T-helper 22 cell (primary cell): ENCODE data around the gene TGIF1.
A peak's percentile ranks its signal among the peaks of the same experiment; 100 is the strongest.
"Not testable (repeated sequence)": the region's sequence is repeated elsewhere in the genome, so short reads cannot be mapped to it uniquely, and the experiment has no call there.

ENCODE experiments used
- DNase-seq: peaks from one replicate; pipeline ENCODE4 v3.0.0-alpha.2; 2020; ENCODE audit warnings: low read depth

Gene TGIF1

DNA sequence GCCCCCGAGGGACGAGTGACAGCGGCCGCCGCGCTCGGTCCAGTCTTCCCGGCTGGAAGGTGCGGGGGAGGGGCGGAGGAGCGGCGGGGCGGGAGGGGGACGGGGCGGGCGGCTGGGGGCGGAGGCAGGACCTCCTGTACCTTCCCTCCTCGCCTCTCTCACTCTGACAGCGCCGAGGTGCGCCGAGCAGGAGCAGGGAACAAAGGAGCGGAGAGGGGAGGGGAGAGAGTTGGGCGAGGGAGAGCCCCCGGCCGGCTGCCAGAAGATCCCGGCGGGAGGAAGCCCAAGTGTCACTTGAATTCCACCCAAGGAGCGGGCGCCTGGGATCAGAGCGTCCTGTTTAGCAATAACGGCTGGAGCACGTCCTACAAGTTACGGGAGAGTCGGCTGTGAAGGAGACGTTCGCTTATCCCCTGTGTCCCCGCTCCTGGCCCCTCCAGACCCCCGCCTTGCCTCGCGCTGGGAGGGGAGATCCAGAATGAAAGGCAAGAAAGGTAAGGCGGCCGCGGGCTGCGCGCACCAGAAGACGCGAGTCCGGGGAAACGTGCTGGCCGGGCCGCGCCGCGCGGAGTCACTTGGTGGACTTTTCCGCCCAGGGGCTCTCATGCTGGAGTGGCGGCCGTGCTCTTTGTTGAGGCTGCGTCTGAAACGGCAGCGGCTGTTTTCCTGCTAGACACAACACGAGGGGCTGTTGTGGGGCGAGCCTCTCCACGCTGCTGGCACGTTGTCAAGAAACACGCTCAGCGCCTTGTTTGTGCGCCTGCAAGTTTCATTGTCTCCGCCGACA lies at the start of gene TGIF1:
TGIF1 (plus strand) TSS at position 161 of the 787 bp plus-strand sequence; CDS start at position 479, 318 bp downstream.
- DNase-seq: peak; percentile 66

DNA sequence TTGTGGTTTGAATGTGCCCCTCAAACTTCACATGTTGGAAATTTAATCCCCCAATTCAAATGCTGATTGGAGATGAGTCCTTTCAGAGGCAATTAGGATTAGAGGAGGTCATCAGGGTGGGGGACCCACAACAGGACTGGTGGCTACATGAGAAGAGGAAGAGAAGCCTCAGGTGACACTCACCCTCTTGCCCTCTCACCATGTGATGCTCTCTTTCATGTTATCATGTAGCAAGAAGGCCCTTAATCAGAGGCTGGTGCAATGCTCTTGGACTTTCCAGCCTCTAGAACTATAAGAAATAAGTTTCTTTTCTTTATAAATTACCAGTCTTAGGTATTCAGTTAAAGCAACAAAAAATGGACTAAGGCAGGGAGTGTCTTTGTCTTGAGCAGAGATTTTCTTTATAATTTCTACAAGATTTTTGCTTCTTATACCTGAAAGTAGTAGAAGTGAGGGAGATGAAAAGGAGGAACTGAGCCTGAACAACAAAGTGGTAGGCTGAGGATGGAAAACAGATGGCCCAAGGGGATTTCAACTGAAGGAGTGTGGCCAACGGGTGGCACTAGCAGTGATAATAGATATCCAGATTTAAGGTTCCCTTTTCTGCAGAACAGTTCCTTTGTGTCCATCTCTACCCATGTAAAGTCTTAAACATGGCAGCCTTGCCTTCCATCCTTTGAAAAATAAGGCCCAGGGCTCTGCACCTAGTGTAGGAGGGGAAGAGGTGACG lies 49.2 kb upstream of the TGIF1 start:
- DNase-seq: no peak

DNA sequence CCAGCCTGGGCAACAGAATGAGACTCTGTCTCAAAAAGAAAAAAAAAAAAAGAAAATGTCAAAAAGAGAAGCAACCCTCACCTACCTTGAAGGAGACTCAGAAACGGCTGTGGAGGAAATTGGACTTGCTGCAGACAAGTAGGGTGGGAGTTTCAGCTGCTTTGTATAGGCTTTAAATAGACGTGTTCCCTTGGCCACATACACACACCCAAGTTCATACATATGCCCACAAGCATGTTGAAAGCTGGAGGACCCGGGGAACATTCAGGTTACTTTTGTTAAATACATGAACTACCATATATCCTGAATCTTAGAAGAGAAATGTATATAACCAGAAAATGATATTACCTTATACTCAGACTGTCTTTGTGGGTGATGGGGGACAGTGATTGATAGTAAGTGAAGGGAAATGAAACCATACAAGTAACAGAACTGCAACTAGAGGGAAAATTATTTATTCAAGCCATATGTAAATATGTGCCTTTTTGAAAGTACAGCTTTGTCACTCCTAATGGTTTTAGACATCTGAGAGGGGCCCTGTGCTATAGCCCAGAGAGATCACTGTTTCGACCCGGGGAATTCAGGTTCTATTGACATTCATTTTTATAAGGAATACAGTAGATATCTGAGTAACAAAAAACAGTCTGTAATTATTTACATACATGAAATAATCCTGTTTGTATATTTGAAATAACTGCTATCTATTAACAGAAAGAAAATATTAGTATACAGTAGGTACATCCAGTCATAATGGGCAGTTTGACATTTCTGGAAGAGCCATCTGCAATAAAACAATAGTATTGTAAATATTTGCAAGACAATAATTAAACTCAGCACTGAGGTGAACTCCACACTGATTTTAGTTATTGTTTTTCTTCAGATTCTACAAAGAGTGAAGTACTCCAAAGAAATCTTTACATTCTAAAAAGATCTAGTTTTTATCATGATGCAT lies 48.0 kb upstream of the TGIF1 start:
- DNase-seq: no peak

DNA sequence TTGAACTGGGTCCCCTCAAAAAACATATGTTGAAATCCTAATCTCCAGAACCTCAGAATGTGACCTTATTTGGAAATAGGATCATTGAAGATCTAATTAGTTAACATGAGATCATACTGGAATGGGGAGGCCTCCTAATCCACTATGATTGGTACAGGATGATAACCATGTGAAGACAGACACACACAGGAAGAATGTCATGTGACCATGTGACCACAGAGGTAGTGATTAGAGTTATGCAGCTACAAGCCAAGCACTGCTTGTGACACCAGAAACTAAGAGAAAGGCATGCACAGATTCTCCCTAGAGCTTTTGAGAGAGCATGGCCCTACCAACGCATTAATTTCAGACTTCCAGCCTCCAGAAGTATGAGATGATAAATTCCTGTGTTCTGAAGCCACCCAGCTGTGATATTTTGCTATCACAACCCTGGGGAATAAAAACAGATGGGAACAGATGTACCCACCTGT lies 47.0 kb upstream of the TGIF1 start:
- DNase-seq: no peak

DNA sequence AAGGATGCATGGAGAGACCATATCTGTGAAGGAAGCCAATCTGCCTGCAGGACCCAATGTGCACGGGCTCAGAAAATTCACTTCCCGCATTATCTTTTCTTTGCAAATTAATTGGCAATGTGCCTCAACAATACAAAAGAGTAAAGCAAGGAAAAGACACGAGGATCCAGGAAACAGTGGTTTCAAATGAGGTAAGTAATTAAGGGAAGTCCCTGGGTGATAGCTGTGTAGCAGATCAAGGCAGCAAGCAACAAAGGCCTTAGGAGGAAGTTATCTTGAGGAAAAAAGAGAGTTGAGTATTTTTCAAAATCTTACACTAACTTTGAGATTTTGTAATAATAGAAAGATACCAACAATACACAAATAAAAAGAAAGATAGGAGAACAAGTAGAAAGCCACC lies 44.3 kb upstream of the TGIF1 start:
- DNase-seq: no peak

DNA sequence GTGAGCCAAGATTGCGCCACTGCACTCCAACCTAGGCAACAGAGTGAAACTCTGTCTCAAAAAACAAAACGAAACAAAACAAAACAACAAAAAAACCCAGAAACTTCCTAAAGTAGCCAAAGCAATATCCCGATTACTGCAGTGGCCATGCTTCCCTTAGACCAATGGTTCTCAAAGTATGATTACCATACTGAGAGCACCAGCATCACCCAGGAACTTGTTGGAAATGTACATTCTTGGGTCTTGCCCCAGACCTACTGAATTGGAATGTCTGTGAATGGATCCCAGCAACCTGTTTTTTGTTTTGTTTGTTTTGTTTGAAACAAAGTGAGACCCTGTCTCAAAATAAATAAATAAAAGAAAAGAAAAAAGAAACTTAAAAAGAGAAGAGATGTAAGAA lies 41.9 kb upstream of the TGIF1 start:
- DNase-seq: no peak

DNA sequence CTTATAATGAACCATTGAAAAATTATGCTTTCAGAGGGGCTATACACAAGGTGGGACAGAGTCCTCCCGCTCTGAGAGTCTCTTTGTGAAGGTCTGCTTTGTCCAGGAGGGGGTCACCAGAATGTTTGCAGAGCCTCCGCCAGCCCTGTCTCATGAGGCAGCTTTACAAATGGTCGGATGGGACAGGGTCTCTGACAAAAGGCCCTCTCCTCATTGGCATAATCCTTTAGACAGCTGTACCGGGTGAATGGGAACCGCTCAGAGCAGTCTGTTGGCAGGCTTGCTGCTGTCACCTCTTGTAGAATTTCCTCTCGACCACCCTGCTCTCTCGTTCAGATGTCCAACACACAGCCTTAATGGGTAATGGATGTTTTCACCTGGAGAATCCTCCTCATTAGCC lies 40.2 kb upstream of the TGIF1 start:
- DNase-seq: no peak

DNA sequence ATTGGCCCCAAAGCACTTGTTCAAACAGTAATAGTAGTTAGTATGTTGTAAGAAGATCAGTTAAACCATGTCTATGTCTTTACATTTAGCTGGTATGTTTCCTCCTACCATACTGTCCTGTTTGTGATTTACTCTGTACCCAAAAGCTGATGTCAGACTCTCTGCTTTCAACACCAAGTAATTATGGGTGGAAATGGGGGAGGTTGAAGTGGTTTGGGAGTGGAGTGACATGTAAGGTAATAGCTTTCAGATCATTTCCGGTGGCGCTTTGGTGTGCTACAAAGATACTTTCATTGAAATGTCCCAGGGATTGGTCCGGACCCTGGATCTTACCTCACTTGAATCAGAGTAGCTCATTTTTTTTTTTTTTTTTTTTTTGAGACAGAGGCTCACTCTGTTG lies 39.7 kb upstream of the TGIF1 start:
- no peak for DNase-seq

DNA sequence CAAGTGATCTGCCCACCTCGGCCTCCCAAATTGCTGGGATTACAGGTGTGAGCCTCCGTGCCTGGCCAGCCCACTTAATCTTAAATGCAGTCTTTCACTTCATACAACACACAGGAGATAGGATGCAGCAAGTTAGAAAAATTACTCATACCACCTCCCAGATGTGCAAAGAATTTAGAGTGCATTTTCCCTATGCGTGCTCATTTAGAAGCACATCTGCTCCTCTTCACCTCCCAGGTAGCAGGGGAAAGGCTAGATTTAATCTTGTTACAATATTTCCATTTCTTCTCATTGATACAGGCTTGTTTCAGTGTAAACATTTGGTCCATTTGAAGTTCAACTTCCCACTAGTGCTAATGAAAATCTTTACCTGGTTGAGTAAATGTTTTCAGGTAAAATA lies 39.1 kb upstream of the TGIF1 start:
- DNase-seq: not testable (repeated sequence)

DNA sequence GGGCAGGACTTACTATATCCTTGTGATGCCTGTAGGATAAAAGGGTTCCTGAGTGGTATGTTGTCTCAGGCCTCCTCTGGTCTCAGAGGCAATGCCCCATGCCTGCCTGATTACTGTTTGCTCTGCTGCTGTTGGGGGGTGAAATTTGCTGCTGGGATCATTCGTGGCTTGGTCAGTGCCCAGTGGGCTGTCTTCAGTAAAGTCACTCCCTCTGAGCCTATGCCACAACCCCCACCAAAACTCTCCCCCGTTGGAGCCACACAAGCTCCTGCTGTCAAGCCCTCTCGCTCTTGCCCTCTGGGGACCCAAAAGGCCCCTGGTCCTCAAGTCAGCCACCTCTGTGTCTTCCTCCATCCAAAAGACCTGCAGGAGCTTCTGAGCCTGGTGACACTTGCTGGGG lies 38.6 kb upstream of the TGIF1 start:
- DNase-seq: no peak

DNA sequence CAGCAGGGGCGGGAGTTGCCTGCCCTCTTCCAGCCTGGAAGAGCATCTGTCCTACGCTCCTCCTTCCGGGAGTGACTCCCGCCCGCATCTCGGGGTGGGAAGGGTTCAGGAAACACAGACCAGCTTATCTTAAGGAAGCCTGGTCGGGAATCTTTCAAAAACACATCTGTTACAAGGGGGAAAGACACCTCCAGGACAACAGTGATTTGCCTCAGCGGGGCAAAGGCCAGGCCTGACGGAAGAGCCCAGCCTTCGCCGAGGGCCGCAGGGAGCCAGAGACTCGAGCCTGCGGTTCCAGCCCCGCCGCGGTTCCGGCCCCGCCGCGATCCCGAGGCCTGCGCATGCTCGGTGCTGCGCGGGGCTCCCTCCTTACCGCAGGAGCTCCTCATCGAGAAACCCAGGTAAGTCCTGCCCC lies 38.1 kb upstream of the TGIF1 start:
- DNase-seq: no peak

DNA sequence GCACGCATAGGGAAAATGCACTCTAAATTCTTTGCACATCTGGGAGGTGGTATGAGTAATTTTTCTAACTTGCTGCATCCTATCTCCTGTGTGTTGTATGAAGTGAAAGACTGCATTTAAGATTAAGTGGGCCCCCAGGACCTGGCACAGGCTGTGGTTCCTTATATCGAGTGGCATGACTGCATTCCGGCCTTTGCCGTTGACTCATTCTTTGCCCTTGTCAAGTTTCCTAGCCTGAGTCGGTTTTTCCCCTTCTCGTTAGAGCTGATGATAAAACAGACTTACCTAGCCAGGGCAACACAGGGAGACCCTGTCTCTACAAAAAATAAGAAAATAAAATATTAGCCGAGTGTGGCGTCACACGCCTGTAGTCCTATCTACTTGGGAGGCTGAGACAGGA lies 37.4 kb upstream of the TGIF1 start:
- DNase-seq: not testable (repeated sequence)

DNA sequence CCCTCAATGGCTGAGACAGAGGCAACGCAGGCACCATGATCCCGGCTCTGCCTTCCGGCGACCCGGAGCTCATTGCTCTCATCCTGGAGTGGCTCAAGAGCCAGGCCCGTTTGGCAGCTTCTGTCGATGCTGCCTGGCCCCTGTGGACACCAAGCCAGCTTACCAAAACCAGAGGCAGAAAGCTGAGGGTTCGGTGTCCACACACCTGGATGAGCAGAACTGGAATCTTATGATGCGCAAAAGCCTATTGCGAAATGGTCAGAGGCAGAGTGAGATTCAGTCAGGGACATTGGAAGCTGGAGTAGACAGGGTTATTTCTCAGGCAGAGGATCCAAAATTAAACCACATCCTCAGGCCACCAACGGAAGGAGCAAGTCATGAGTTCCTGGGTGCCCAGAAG lies 34.9 kb upstream of the TGIF1 start:
- DNase-seq: no peak

DNA sequence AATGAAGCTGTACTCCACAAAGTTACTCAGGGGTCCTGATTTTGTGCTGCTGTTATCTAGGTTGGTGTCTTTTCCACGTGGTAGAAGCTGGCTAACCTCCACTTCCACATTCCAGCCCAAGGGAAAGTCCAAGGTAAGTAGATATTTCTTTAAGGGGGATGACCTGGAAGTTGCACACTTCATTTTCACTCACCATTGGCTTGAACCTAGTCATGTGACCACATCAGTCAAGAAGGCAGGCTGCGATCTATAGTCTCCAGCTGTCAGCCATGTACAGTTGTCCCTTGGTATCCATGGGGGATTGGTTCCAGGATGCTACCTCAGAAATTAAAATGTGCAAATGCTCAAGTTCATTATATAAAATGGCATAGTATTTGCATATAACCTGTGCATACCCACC lies 31.9 kb upstream of the TGIF1 start:
- DNase-seq: no peak

DNA sequence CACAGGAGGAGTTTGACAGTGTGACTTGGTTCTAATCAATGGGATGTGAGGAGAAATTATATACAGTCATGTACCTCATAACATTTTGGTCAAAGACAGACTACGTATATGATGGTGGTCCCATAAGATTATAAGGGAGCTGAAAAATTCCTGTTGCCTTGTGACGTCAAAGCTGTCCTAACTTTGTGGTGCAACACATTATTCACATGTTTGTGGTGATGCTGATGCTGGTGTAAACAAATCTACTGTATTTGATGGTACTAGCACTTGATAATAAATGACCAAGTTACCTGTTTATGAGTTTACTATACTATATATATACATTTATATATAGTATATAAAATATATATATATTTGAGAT lies 29.1 kb upstream of the TGIF1 start:
- no peak for DNase-seq

DNA sequence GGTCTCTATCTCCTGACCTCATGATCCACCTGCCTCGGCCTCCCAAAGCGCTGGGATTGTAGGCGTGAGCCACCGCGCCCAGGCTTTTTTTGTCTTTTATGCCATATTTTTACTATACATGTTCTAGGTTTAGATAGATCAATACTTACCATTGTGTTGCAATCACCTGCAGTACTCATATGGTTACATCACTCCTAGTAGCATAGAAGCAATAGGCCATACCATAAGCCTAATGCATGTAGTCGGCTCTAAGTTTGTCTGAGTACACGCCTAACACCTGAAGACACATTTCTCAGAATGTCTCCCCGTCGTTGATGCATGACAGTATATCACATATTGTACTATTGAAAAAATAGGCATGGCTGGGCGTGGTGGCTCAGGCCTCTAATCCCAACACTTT lies 27.1 kb upstream of the TGIF1 start:
- DNase-seq: no peak

DNA sequence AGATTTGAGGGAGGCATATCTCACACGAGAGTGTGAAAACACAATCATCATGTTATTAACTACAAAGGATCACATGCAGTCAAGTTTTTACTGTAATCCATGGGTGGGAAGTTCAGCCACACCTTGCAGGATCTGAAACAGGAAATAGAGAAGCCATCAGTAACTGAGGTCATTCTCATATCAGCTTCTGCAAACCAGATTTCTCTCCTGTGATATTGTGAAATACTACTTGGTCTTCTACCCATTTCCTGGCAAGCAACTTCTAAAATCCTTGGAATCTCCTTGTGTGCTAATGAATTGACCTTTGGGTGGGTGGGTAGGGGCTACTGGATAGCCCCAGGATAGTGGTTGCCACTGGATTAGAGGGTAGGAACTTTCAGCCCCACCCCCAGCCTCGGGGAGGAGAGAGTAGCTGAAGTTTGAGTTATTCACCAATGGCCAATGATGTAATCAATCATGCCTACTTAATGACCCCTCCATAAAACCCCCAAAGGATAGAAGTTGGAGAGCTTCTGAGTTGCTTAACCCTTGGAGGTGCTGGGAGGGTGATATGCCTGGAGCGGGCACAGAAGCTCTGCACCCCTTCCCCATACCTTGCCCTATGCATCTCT lies 25.6 kb upstream of the TGIF1 start:
- no peak for DNase-seq

DNA sequence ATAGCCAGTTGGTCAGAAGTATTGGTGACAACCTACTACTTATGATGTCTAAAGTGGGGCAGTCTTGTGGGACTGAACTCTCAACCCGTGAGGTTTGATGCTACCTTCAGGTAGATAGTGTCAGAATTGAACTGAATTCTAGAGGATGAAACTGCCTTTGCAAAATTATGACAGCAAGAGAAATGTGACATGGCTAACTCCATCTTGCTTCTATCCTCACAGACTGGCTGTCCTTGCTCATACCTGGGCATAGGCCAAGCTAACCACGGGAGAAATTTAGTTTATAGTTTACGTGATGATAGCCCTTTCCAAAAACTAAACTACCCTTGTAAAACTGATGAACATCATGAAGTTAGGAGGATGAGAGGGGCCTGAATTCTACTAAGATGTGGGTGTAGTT lies 24.9 kb upstream of the TGIF1 start:
- no peak for DNase-seq

DNA sequence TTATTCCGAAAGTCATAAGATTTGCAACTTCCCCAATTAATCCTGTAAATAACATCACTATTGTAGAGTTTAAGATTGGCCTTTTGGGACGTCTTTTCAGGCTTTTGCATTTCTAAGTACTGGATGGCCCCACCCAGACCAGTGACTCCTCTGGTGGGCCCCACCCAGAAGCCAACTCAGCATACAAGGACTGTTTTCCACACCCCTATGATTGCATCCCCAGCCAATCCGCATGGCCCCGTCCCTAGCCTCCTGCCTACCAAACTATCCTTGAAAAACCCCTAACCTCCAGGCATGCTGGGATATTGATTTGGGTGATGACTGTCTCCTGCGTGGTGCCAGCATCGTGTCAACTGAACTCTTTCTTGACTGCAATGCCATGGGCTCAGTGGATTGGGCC lies 24.5 kb upstream of the TGIF1 start:
- no peak for DNase-seq

DNA sequence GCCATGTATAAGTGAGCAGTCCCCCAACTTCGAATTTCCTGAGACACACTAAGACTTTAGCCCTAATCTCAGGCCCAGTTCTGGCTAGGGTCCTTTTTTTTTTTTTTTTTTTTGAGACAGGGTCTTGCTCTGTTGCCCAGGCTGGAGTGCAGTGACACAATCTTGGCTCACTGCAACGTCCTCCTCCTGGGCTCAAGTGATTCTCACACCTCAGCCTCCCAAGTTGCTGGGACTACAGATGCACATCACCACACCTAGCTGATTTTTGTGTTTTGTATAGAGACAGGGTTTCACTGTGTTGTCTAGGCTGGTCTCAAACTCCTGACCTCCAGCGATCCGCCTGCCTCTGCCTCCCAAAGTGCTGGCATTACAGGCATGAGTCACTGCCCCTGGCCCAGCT lies 23.9 kb upstream of the TGIF1 start:
- DNase-seq: no peak

DNA sequence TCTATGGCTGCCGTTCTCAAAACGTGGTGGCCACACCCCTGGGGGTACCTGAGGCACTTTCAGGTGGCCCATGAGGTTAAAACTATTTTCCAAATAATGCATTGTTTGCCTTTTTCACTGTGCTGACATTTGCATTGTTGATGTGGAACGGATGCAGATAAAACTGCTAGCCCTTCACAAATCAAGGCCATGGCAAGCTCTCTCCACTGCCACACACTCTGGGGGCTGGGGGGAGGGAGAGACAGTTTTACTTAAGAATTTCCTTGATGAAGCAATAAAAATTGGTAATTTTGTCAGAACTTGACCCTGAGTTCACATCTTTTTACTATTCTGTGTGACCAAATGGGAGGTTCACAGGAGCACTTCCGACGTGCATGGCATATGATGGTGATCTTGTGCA lies 22.0 kb upstream of the TGIF1 start:
- no peak for DNase-seq

DNA sequence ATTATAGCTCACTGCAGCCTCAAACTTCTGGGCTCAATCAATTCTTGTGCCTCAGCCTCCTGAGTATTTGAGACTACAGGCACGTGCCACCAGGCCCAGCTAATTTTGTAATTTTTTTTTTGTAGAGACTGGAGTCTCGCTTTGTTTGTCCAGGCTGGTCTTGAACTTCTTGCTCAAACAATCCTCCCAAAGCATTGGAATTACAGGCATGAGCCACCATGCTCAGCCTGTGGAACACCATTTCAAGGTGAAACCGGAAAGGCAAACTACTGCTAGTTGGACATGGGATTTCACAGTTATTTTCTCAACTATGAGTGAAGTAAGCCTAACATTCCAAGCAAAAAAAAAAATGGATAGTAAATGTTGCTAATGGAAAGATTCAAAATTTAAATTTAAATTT lies 20.9 kb upstream of the TGIF1 start:
- DNase-seq: no peak
